NAMALWA (cell line): ENCODE measurements around the gene SUSD4.

Experiments used
- DNase-seq: peaks from one replicate; pipeline ENCODE4 v3.0.0-alpha.2; 2015; ENCODE audit warnings: low spot score

Gene SUSD4

DNA sequence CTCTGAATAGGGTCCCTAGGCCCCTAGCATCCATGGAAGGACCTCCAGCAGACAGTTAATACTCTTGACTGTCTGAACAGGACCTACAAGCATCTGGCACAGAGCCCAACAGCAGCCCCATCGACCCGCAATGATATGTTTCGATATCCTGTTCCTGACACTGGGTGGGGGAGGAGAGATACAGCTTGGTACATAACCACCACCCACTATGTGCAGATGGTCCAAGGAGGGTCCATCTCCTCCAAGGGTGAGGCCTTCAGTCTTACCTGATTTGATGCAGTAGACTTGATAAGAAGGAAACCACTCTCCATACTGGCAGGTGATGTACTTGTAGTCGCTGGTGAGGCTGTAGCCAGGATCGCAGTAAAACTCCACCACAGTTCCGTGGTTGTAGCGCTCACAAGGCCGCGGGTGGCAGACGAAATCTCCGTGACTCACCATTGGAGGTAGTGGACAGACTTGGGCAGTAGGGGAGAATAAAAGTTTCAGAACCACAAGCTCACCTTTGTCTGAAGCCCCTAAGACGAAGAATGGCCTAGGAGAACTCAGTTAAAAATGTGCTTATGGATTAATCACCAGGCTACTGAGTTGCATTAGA, 134.9 kb downstream of the SUSD4 start:
- no peak for DNase-seq

DNA sequence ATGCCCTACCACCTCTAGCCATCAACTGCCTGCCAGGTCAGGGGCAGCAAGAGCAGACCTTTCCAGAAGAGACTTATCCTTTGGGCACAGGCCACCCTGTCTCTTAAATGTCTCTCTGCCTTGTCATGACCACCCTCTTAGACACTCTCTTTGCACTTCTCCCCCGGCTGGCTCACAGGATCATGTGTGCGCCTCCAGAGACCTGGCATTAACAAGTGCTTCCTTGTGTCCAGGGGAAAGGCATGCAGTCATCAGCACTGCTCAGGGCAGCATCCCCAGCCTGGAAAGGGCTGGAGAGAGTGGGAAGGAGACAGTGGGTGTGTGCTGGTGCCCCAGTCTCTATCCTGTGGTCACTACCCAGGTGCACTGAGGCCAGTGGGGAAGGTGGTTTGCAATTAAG, 135.8 kb downstream of the SUSD4 start:
- DNase-seq, result no peak

DNA sequence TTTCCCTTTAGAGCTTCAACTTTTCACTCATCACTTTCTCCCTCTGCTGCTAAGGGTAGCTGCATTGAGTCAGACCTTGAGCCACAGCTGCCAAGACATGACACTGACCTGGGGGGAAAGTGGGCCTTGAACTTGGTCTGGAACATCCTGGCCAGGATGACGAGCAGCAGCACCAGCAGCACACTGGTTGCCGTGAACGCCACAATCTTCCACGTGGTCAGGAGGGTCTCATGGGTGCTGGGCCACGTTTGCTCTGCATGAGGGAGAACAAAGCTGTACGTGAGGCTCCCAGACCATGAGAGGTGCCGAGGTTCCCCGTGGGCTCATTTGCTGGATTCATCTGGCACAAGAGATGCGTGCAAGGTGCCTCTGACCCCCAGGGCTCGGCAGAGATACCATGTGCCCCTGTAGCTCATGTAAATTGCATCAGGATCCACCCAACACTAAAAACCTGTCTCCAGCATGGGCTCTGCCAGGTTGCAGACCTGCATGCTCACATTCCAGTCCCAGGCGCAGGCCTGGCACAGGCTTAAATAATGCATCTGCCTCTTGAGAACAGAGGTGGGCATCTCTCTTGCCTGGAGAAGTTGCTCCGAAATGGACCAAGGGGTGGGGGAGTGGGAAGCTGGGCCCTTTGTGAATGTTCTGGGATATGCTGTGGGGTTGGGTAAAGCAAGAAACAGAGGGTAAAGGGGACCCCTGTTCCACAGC, 136.3 kb downstream of the SUSD4 start:
- no peak for DNase-seq

DNA sequence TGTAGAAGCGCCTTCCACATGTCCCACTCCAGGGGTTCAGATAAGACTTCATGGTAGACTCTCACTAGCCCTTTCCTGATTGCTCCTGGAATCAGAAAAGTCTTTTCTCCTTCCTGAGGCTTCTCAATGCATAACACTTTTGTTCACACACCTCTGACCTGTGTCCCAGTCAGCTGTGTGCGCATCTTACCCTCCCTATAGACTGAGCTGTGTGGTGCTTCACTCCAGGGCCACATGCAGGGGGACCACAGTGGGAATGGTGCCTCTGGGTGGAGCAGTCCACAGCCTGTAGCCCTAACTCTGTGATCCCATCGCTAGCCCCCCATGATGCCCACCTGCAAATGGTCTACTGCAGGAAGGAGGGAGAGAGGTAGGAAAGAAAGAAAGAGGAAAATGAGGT, 136.9 kb downstream of the SUSD4 start:
- no peak for DNase-seq

DNA sequence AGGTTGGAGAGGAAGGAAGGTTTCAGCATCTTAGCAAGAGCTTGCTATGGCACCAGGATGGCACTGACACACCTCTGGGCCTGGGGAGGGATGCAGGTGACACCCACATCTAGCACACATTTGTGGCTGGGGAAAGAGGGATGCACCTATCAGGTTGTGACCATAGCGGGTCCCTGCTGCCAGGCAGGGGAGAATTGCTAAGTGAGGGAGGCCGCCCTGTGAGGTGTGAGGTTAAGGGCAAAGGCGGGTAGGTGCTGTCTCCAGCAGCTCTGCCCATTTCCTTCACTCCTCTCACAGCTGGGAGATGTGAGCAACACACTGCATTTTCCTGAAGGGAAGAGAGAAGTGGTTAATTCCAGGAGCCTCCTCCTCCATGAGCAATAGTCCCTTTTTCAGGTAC, 137.7 kb downstream of the SUSD4 start:
- no peak for DNase-seq

DNA sequence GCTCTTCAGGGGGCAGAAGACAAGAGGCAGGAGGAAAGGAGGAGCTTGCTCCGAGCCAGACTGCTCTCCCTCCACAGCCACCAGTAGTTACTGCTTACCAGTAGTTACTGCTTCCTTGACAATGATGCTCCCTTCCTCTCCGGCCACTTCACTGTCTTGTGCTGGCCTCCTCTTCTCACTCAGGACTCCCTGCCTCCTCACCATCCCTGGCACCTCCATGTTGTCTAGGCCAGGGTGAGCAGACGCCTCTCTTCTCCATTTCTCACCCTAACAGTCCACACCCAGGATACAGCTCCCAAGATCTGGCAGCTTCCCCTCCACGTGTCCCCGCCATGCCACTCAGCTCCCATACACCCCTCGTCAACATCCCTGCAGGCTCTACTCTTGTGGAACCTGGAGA, 138.5 kb downstream of the SUSD4 start:
- no peak for DNase-seq

DNA sequence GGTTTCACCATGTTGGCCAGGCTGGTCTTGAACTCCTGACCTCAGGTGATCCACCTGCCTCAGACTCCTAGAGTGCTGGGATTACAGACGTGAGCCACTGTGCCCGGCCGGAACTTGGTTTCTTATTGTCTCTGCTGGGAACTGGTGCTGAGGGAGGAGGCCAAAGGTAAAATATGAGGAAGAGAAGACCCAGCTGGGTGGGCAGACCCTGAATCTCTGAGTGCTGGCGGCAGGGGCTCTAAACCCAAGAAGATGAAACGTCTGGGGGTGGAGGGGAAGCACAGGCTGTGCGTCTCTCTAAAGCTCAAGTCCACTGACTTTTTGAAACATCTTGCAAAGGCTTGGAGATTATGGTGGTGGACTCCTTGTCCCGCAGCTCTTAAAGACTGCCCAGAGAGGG, 138.9 kb downstream of the SUSD4 start:
- DNase-seq, result no peak

DNA sequence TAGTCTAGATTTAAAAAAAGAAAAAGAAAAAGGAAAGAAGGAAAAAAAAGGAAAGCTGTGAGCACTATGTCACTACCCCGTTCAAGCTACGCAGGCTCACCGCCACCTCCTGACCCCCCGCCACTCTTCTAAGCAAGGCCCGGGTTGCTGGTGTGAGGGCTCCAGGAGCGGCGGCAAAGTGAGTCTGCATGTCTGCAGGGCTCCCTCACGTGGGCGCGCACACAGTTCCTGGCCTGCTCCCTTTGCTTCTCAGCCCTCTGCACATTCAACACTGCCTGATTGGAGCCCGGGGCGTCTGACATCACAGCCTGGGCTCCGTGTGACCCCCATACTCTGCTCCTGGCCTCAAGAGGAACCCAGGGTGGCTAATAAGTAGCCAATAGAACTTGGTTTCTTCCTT, 139.5 kb downstream of the SUSD4 start:
- DNase-seq, result no peak

DNA sequence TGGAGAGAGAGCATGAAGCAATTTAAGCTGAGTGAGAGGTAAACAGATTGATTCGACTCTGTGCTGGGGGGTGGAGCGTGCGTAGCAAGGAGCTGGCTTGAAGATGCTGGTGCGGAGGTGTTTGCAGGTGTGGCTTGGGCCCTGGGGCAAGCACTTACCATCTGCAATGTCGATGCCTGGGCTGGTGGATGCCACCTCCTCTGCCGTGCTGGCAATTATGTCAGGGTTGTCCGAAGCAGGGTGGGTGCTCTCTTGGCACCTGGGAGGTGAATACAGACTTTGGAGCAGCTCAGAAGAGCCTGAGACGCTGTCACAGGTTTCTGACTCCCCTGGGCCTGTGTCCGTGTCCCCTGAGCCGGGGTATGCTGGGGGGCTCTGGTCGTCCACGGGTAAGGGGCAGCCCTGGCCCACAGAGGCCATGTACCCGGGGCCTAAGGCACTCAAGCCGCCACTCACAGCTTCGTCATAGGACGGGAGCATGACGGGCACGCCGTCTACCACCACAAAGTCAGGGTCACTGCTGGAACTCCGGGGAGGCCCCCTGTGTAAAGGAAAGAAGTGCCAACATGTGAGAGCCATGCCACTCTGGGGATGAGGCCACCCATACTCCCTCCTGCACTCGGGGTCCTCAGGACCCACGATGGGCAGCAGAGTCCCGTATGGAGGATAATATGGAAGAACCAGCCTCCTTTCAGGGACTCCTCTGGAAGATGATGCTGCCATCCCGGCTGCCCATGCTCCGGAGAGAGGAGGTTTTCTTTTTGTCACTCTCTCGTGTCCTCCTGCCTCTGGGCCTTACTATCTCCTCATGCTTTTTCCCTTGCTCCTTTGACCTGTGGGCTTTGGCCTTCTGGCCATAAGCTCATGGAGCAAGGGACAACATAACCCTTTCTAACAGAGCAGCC, 140.6 kb downstream of the SUSD4 start:
- DNase-seq, result no peak

DNA sequence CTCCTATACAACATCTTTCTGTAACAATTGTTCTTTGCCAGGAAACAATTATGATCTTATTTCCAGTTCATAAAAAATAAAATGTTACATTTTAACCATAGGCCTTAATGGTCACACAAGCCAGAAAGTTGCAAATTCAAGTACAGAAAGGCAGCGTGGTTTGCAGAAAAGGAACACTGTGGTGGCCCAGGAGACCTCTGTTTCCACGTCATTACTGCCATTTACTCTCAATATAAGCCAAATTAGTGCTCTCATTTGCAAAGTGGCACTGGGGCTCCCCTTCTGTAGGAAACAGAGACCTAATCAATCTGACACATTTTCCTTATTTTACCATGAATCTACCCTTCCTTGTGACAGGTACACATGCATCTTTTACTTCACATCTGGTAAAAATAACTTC, 141.6 kb downstream of the SUSD4 start:
- DNase-seq, result no peak

DNA sequence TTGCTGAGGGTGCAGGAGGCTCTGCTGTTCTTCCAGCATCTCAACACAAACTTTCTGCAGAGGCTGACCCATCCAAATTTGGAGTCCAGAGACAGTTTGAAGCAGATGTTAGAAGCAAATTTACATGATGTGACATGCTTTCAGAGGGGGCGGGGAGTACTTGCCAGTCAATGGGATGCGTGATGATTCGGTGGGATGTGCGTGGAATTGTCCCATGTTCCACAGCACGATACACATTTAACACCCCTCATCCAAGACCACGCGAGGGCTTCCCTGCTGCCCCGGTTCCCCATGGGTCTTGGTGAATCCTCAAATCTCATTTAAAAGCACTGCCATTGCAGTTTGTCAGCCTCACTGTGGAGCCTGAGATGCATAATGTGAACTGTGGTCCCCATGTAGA, 142.3 kb downstream of the SUSD4 start:
- DNase-seq, result no peak

DNA sequence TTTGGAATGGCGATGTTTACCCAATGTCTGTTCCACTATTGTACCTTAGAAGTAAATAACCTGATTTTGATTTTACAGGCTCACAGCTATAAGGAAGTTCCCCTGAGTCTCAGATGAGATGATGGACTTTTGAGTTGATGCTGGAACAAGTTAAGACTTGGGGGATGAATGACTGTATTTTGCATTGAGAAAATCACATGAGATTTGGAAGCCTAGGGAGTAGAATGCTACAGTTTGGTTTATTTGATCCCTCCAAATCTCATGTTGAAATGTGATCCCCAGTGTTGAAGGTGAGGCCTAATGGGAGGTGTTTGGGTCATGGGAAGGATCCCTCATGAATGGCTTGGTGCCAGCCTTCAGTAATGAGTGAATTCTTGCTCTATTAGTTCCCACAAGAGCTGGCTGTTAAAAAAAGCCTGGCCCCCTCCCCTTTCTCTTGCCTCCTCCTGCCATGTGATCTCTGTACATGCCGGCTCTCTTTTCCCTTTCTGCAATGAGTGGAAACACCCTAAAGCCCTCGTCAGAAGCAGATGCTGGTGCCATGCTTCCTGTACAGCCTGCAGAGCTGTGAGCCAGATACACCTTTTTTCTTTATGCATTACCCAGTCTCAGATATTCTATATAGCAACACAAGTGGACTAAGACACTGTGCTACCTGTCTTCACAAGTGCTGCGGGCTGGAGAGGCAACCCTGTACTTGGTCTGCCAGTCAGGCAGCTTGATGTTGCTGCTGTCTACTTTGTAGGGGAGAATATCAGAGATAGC, 143.9 kb downstream of the SUSD4 start:
- DNase-seq, result no peak

DNA sequence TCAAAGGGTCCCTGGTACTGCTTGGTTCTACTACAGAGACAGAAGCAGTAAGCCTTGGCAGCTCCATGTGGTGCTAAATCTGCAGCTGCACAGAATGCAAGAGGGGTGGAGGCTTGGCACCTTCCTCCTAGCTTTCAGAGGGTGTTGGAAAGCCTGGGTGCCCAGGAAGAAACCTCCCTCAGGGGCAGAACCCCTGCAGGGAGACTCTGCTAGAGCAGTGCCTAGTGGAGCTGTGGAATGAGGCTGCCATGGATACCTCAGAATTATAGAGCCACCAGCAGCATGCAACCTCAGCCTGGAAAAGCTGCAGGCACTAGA, 144.7 kb downstream of the SUSD4 start:
- DNase-seq, result no peak

DNA sequence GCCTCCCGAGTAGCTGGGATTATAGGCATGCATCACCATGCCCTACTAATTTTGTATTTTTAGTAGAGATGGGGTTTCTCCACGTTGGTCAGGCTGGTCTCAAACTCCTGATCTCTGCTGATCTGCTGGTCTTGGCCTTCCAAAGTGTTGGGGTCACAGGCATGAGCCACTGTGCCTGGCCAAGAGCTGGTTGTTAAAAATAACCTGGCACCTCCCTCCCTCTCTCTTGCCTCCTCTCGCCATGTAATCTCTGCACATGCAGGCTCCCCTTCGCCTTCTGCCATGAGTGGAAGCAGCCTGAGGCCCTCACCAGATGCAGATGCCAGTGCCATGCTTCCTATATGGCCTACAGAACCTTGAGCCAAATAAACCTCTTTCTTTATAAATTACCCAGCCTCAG, 146.2 kb downstream of the SUSD4 start:
- DNase-seq, result no peak

DNA sequence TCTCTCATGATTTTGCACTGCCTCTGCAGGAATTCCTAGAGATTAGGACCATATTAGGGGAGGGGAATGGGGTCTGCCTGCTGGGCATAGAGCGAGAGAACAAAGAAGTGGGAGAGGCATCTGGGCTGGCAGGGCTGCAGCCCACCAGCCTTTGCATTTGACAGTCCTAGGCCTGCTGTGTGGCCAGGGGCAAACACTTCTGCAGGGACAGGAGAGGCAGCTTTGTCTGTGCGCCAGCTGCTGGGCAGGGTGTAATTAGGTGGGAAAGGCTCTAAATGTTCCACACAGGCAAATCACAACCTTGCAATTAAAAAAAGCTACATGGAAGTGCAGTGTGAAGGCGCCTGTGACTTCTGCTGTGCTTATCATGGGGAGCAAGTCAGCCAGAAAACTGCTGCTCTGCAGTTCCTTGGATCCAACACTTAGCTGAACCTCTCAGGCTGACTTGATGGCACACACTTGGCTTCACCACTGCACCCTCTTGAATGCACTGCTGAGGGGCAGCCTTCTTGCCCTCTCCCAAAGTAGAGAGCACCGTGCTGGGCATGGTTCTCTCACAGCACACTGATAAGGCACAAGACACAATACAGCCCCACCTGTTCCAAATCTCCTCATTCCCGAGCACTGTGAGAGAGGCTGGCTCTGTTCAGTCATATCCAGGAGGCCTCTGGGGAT, 147.3 kb downstream of the SUSD4 start:
- no peak for DNase-seq

DNA sequence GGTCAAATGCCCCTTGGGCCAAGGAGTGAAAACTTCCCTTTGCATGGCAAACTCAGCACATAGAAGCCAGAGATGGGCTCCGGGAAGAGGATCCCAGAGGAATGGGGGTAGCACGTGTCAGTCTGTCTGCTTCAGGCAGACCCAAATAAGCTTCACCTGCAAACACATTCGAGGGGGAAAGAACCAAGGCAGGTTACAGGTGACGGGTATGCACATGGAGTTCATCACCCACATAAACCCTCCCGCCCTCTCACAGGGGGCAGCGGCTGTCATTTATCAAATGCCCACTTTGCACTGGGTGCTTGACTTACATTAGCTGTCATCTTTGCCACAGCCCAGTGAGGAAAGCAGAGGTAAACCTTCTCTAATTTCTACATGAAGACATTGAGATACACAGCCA, 147.9 kb downstream of the SUSD4 start:
- DNase-seq, result no peak

DNA sequence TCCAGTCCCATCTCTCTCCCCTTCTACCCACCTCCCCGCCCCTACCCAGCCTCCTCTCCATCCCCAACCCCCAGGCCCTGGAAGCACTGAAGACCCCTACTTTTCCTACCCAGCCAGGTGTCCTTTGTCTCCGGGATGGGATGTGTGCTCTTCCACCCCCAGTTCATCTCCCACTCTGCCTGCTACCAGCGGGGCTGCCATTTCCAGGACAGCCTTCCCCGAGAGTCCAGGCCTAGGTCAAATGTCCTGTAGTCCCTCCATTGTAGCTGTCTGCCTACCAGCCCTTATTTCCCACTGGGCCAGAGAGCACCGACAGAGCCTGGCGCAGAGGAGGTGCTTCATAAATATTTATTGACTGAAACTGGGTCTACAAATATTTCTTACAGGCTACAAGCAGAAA, 148.9 kb downstream of the SUSD4 start:
- no peak for DNase-seq

DNA sequence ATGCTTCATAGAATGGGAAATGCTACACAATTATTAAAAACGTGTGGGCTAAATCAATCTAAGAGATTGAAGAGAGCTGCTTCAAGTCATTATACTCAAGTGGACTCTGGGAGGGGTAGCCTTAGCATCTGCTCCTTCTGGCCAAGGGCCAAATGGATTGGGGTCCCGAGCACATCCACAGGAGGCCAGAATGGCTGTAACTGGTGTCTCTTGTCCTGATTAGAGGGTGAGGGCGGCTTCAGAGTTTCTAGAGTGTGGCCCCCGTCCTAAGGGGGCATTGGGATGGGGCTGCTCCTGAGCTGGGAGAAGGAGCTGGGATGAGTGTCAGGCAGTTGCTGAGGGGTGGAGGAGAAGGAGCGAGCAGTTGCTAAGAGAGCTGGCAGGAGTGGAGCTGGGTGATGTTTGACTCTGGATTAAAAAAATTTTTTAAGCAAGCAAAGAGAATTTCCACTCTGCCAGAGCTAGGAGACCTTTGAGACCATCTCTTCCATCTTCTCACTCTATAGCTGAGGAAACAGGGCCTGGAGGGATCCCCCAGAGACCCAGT, 149.6 kb downstream of the SUSD4 start:
- DNase-seq, result no peak

DNA sequence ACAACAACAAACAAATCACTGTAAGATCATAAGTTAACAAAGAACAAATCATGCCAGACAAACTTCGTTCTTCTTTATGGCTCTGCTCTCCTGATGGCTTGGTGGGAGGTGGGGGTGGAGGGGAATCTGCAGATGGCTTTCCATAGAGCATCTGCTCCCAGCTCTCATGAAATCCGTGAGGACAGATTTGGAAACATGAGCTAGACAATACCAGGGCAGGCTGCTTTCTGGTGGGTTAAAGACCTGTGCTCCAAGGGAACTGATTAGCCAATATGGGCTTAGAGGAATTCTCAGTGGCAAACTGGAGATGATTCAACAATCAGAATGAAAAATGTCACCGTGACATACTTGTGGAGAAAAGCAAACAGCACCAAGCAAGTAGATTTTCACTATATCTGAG, 151.5 kb downstream of the SUSD4 start:
- no peak for DNase-seq

DNA sequence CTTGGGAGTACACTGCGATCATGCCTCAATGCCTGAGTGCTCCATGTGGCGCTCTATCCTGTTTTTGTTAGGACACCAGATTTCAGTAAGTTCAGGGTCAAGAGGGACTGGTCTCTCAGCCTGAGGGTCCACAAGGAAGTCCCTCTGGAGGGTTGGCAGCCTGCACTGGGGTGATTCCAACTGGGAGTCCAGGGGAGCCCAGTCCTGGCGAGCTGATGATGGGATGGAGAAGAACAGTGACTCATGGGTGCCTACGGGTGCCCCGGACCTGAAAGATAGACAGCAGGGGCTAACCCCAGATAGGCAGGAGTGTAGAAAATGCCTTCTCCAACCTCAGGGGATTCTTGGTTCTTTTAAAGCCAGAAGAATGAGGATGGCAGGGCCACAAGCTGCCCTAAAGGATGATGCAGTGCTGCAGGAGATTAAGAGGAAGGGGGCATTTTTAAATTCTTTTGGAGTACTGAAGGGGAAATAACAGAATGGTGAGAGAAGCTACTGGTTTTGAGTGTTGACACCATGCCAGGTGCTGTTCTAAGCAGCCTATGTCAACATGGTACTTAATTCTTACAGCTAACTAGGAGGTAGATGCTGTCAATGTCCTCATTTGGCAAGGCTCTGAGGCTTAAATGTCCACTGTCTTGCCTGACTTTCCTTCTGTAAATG, 152.5 kb downstream of the SUSD4 start:
- DNase-seq, result no peak

DNA sequence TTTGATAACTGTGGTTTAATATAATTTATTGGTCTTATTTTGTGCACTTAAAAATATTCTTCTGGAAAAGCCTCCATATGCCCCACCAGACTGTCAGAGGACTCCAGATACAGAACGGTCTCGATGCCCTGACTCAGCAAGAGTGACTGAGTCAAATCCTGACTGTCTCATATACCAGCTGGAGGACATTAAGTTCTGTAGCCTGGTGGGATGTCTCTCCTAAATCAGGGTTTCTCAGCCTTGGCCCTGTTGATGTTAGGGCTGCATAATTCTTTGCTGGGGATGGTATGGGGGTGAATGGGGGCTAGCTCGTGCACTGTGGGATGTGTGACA, 153.2 kb downstream of the SUSD4 start:
- DNase-seq, result no peak
